Measurements from ENCODE around the gene HOXB2. TPM values are rescaled to one million over a fixed set of nuclear protein-coding genes. Genes with fewer than 3 reads are reported as not detected.
A peak's percentile ranks its signal among the peaks of the same experiment; 100 is the strongest.

HOXB2 gene
- total RNA-seq, 1 experiment from 2014 or later: 34.5 TPM

DNA sequence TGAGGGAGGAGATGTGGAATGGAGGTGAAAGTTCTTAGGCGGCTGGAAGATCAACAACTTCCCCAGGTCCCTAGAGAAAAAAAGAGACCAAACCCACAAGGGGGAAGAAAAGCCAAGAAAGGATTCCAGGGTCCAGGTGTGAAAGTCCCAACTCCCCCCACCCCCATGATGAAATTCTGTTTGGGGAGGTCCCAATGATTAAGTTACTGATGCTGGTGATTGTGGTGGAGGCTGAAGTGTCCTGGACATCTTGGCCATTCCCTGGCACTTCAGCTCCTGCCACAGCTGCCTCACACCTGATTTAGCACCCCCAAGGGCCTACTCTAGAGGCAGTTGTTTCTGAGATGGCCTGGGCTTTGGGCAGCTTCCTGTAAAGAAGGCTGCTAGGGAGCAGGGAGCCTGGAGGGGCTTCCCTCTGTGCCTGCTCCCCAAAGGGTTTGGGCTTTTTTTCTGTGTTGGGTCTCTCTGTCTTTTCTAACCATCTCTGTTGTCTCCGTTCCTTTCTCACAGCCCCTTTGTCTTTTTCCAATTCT is 20.2 kb upstream of the HOXB2 start:
- DNase-seq (ENCODE audit: low spot score): no peak
- TF ChIP-seq EZH2 (IDR thresholded peaks at IDR 0.05; ENCODE audit: borderline replicate concordance, low read depth, low read length, poor library complexity, severe bottlenecking): no peak
- TF ChIP-seq, protein P1, sequence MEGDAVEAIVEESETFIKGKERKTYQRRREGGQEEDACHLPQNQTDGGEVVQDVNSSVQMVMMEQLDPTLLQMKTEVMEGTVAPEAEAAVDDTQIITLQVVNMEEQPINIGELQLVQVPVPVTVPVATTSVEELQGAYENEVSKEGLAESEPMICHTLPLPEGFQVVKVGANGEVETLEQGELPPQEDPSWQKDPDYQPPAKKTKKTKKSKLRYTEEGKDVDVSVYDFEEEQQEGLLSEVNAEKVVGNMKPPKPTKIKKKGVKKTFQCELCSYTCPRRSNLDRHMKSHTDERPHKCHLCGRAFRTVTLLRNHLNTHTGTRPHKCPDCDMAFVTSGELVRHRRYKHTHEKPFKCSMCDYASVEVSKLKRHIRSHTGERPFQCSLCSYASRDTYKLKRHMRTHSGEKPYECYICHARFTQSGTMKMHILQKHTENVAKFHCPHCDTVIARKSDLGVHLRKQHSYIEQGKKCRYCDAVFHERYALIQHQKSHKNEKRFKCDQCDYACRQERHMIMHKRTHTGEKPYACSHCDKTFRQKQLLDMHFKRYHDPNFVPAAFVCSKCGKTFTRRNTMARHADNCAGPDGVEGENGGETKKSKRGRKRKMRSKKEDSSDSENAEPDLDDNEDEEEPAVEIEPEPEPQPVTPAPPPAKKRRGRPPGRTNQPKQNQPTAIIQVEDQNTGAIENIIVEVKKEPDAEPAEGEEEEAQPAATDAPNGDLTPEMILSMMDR (conservative IDR thresholded peaks at IDR 0.05; ENCODE audit: low read depth, low read length): no peak
- BruUV-seq (replicated peaks): TSS peak; percentile 86
- Histone ChIP-seq H3K36me3 (ENCODE audit: insufficient read depth, low read length, poor library complexity, severe bottlenecking) (no peaks in the 10 kb centered on the region), H3K4me1 (ENCODE audit: insufficient read depth, low read length, poor library complexity, severe bottlenecking) (peaks cover 85% of the 10 kb centered on the region), H3K27ac (ENCODE audit: low read depth, low read length, poor library complexity, severe bottlenecking) (peak overlapping the region; percentile 87), H3K9me3 (ENCODE audit: low read depth, low read length, poor library complexity, severe bottlenecking) (no peaks in the 10 kb centered on the region), H3K4me3 (ENCODE audit: low read depth, low read length, poor library complexity, severe bottlenecking) (peak overlapping the region; percentile 54), H3K27me3 (replicated peaks; ENCODE audit: insufficient read depth, low read depth, low read length, poor library complexity) (no peaks in the 10 kb centered on the region)
- ChIA-PET POLR2A (ENCODE audit: low non-redundant PET) (interaction anchor here (0.6 kb wide), 2 partner anchors 163 to 798 kb away, joined by 3 to 8 read pairs; no protein-coding TSS in a partner anchor), CTCF (interaction anchor here (0.6 to 1.5 kb wide), 2 partner anchors 73 to 232 kb away, joined by 4 to 5 read pairs; no protein-coding TSS in a partner anchor)
- intact Hi-C loops (cut with micrococcal nuclease; ENCODE audit: unreplicated experiment): no loop called here

GRCh38 chr17:48564188-48565021 is 19.5 kb upstream of the HOXB2 start:
- no peaks in the 10 kb centered on the region for H3K36me3 ChIP-seq (ENCODE audit: insufficient read depth, low read length, poor library complexity, severe bottlenecking)
- BruUV-seq (replicated peaks): no TSS peak
- H3K4me1 ChIP-seq (ENCODE audit: insufficient read depth, low read length, poor library complexity, severe bottlenecking): peaks cover 82% of the 10 kb centered on the region
- TF ChIP-seq, protein P1 (conservative IDR thresholded peaks at IDR 0.05; ENCODE audit: low read depth, low read length): no peak
- TF ChIP-seq EZH2 (IDR thresholded peaks at IDR 0.05; ENCODE audit: borderline replicate concordance, low read depth, low read length, poor library complexity, severe bottlenecking): no peak
- no peaks in the 10 kb centered on the region for H3K9me3 ChIP-seq (ENCODE audit: low read depth, low read length, poor library complexity, severe bottlenecking)
- peak overlapping the region; percentile 87 for H3K27ac ChIP-seq (ENCODE audit: low read depth, low read length, poor library complexity, severe bottlenecking)
- intact Hi-C loops (cut with micrococcal nuclease; ENCODE audit: unreplicated experiment): no loop called here
- POLR2A ChIA-PET (ENCODE audit: low non-redundant PET): interaction anchor here (0.6 kb wide), 2 partner anchors 163 to 798 kb away, joined by 3 to 8 read pairs; no protein-coding TSS in a partner anchor
- DNase-seq (ENCODE audit: low spot score): peak; percentile 76
- H3K4me3 ChIP-seq (ENCODE audit: low read depth, low read length, poor library complexity, severe bottlenecking): peak overlapping the region; percentile 54
- CTCF ChIA-PET: interaction anchor here (0.6 to 1.5 kb wide), 2 partner anchors 72 to 231 kb away, joined by 4 to 5 read pairs; no protein-coding TSS in a partner anchor
- no peaks in the 10 kb centered on the region for H3K27me3 ChIP-seq (replicated peaks; ENCODE audit: insufficient read depth, low read depth, low read length, poor library complexity)

- DNase-seq (ENCODE audit: low spot score): no peak
- Histone ChIP-seq H3K27me3 (replicated peaks; ENCODE audit: insufficient read depth, low read depth, low read length, poor library complexity) (no peaks in the 10 kb centered on the region), H3K9me3 (ENCODE audit: low read depth, low read length, poor library complexity, severe bottlenecking) (no peaks in the 10 kb centered on the region), H3K36me3 (ENCODE audit: insufficient read depth, low read length, poor library complexity, severe bottlenecking) (no peaks in the 10 kb centered on the region), H3K27ac (ENCODE audit: low read depth, low read length, poor library complexity, severe bottlenecking) (peak overlapping the region; percentile 53), H3K4me3 (ENCODE audit: low read depth, low read length, poor library complexity, severe bottlenecking) (peak overlapping the region; percentile 54), H3K4me1 (ENCODE audit: insufficient read depth, low read length, poor library complexity, severe bottlenecking) (peaks cover 76% of the 10 kb centered on the region)
- TF ChIP-seq, protein P1 (conservative IDR thresholded peaks at IDR 0.05; ENCODE audit: low read depth, low read length): no peak
- TF ChIP-seq EZH2 (IDR thresholded peaks at IDR 0.05; ENCODE audit: borderline replicate concordance, low read depth, low read length, poor library complexity, severe bottlenecking): no peak
- intact Hi-C loops (cut with micrococcal nuclease; ENCODE audit: unreplicated experiment): no loop called here
- ChIA-PET POLR2A (ENCODE audit: low non-redundant PET) (no interaction called here), CTCF (interaction anchor here (1.5 kb wide), 1 partner anchor 71 kb away, joined by 5 read pairs; no protein-coding TSS in a partner anchor)
- no TSS peak for BruUV-seq (replicated peaks)
Observed at GRCh38 chr17:48563867-48564187, 18.9 kb upstream of the HOXB2 start.

Data from A673 (cell line).